ENCODE measurements around the gene XPO4. TPM values are rescaled to one million over a fixed set of nuclear protein-coding genes. Genes with fewer than 3 reads are reported as not detected.

Gene XPO4
- total RNA-seq, 1 experiment from 2014 or later, result 34.1 TPM

GRCh38 chr13:20815464-20815863 lies 87.1 kb downstream of the XPO4 start:
- Histone ChIP-seq H2BK5ac (ENCODE audit: insufficient read length, low read length) (no peak overlapping the region), H2BK15ac (ENCODE audit: low read depth, low read length) (no peak overlapping the region), H4K5ac (ENCODE audit: insufficient read length, low read depth, low read length) (no peak overlapping the region), H3K4me2 (ENCODE audit: insufficient read depth, insufficient read length, low read length) (no peak overlapping the region), H3K14ac (ENCODE audit: insufficient read depth, low read length) (no peak overlapping the region), H4K8ac (replicated peaks; ENCODE audit: insufficient read length, low read depth, low read length) (no peak overlapping the region), H4K91ac (ENCODE audit: insufficient read length, low read depth, low read length) (no peak overlapping the region), H3K56ac (ENCODE audit: insufficient read length, low read depth, low read length) (no peak overlapping the region), H3K4me1 (ENCODE audit: insufficient read depth, low read length) (no peaks in the 10 kb centered on the region), H2BK12ac (ENCODE audit: insufficient read length, low read depth, low read length) (no peak overlapping the region), H3K9ac (ENCODE audit: extremely low read depth, insufficient read length, low read length) (no peak overlapping the region), H2AFZ (ENCODE audit: low read length) (no peak overlapping the region), H3K79me2 (ENCODE audit: insufficient read depth, low read length) (peaks cover 2% of the 10 kb centered on the region; the same call in 1 of the 2 replicates), H4K20me1 (ENCODE audit: control insufficient read depth, insufficient read depth, insufficient read length) (no peaks in the 10 kb centered on the region), H3K23ac (ENCODE audit: insufficient read length, low read depth, low read length) (no peak overlapping the region), H3K4ac (ENCODE audit: low read depth, low read length) (no peak overlapping the region), H2BK20ac (ENCODE audit: low read depth, low read length, poor library complexity, severe bottlenecking) (no peak overlapping the region), H2AK5ac (ENCODE audit: insufficient read length, low read length) (no peak overlapping the region), H2BK120ac (ENCODE audit: low read depth, low read length, poor library complexity, severe bottlenecking) (no peak overlapping the region), H3K23me2 (ENCODE audit: insufficient read length, low read depth, low read length, poor library complexity, severe bottlenecking) (no peaks in the 10 kb centered on the region), H3K79me1 (ENCODE audit: insufficient read depth, low read depth, low read length, poor library complexity, severe bottlenecking) (no peaks in the 10 kb centered on the region), H3K27me3 (ENCODE audit: insufficient read depth, low read length) (no peaks in the 10 kb centered on the region), H3K18ac (ENCODE audit: insufficient read length, low read depth, low read length) (no peak overlapping the region), H3T11ph (ENCODE audit: low read length) (no peak overlapping the region), H3K27ac (ENCODE audit: insufficient read length, low read depth, low read length) (no peak overlapping the region), H3K9me3 (ENCODE audit: control insufficient read depth, low read depth, low read length) (no peaks in the 10 kb centered on the region)
- no peak overlapping the region for H3K27ac Mint-ChIP-seq
- no CpG with 5 or more reads among the region's 1 CpG for WGBS (ENCODE audit: extremely low coverage, insufficient read length, low lambda C conversion rate)
- H3K9me3 Mint-ChIP-seq, result no peaks in the 10 kb centered on the region
- no peak for DNase-seq
- no peaks in the 10 kb centered on the region for H3K27me3 Mint-ChIP-seq (ENCODE audit: low read depth)
- H3K36me3 Mint-ChIP-seq (ENCODE audit: insufficient read depth in 1 of 3, low read depth in 3 of 3), result peaks cover 5 to 19% (median 6%) of the 10 kb centered on the region in 3 experiments; a peak in 4 of 7 replicates
- TF ChIP-seq CTCF (conservative IDR thresholded peaks at IDR 0.05), result no peak
- H3K4me1 Mint-ChIP-seq, result no peaks in the 10 kb centered on the region
- H3K4me3 Mint-ChIP-seq, result no peak overlapping the region

All from H9 (cell line).